IMR-90 (cell line): ENCODE measurements around the gene PIH1D1. TPM values are rescaled to one million over a fixed set of nuclear protein-coding genes. Genes with fewer than 3 reads are reported as not detected.
A peak's percentile ranks its signal among the peaks of the same experiment; 100 is the strongest.

Experiments
- ATAC-seq: fragments of 200-7000 bp; cut with Tn5 transposase; 2 replicates; pipeline ENCODE4 v1.9.1; 2020; ENCODE audit warnings: low read depth, mild to moderate bottlenecking, moderate library complexity
- BruUV-seq: library from RNA; stranded (reverse); fragments of 400-500 nt; replicated peaks from 2 replicates; lab custom pipeline; 2021; lab: Mats Ljungman, UMichigan
- CTCF ChIA-PET: fragments of 300-600 bp; formaldehyde crosslinking; extraction: SDS; loops from one replicate; lab custom pipeline; 2021; ENCODE audit warnings: antibody characterized with exemption; lab: Yijun Ruan, JAX
- POLR2A ChIA-PET: fragments of 300-600 bp; sonication (Branson Sonifier 250); formaldehyde crosslinking; loops from one replicate; lab custom pipeline; 2022; ENCODE audit warnings: antibody characterized with exemption; ENCODE audit not compliant: unreplicated experiment; lab: Charles Lee
- DNase-seq: peaks from one replicate; pipeline ENCODE4 v3.0.0; 2013
- H2AFZ ChIP-seq: replicated peaks from 2 replicates; pipeline ENCODE3; 2013; ENCODE audit warnings: low read length, mild to moderate bottlenecking; ENCODE audit not compliant: poor library complexity
- H2AK5ac ChIP-seq: 2 replicates; pipeline ENCODE4 v1.6.1; 2013; ENCODE audit warnings: low read depth, low read length, inconsistent platforms
- H2AK9ac ChIP-seq: replicated peaks from 2 replicates; pipeline ENCODE3; 2013; ENCODE audit warnings: mild to moderate bottlenecking, low read depth, low read length, moderate library complexity; ENCODE audit not compliant: poor library complexity
- H2BK120ac ChIP-seq: 2 replicates; pipeline ENCODE4 v1.6.1; 2013; ENCODE audit warnings: low read depth, low read length, inconsistent platforms
- H2BK15ac ChIP-seq: 3 replicates; pipeline ENCODE4 v1.6.1; 2013; ENCODE audit warnings: low read depth, low read length, inconsistent platforms
- H2BK20ac ChIP-seq: 2 replicates; pipeline ENCODE4 v1.6.1; 2013; ENCODE audit warnings: low read depth, mild to moderate bottlenecking, inconsistent platforms, low read length, moderate library complexity
- H2BK5ac ChIP-seq: 2 replicates; pipeline ENCODE4 v1.6.1; 2013; ENCODE audit warnings: mild to moderate bottlenecking, low read depth, low read length, inconsistent platforms; ENCODE audit not compliant: poor library complexity, severe bottlenecking
- H3K14ac ChIP-seq: replicated peaks from 2 replicates; pipeline ENCODE4 v1.6.1; 2013; ENCODE audit warnings: low read depth, low read length, inconsistent platforms
- H3K18ac ChIP-seq: 2 replicates; pipeline ENCODE4 v1.6.1; 2013; ENCODE audit warnings: low read depth, low read length, control low read depth
- H3K23ac ChIP-seq: 2 replicates; pipeline ENCODE4 v1.6.1; 2013; ENCODE audit warnings: low read depth, low read length, inconsistent platforms
- H3K27ac ChIP-seq: 2 replicates; pipeline ENCODE4 v1.5.1; 2013; ENCODE audit warnings: mild to moderate bottlenecking, control low read depth, low read length; ENCODE audit not compliant: insufficient read depth
- H3K27me3 ChIP-seq: 2 replicates; pipeline ENCODE4 v1.6.1; 2013; ENCODE audit warnings: low read length; ENCODE audit not compliant: control insufficient read depth, insufficient read depth
- H3K36me3 ChIP-seq: 2 replicates; pipeline ENCODE4 v1.6.1; 2013; ENCODE audit warnings: low read length, mixed read lengths; ENCODE audit not compliant: control insufficient read depth, insufficient read depth
- H3K4ac ChIP-seq: 2 replicates; pipeline ENCODE4 v1.6.1; 2013; ENCODE audit warnings: low read depth, low read length, inconsistent platforms
- H3K4me1 ChIP-seq: 2 replicates; pipeline ENCODE4 v1.6.1; 2013; ENCODE audit warnings: low read length, mixed read lengths; ENCODE audit not compliant: control insufficient read depth, insufficient read depth
- H3K4me2 ChIP-seq: 2 replicates; pipeline ENCODE4 v1.6.1; 2013; ENCODE audit warnings: low read depth, mild to moderate bottlenecking, control low read depth, low read length, moderate library complexity
- H3K4me3 ChIP-seq: 2 replicates; pipeline ENCODE4 v1.5.1; 2013; ENCODE audit warnings: low read depth, mild to moderate bottlenecking, control low read depth, low read length, moderate library complexity; ENCODE audit not compliant: insufficient read depth
- H3K56ac ChIP-seq: 2 replicates; pipeline ENCODE4 v1.6.1; 2013; ENCODE audit warnings: low read length, inconsistent platforms; ENCODE audit not compliant: insufficient read depth; ENCODE audit errors: extremely low read depth
- H3K79me1 ChIP-seq, 2 experiments: 2 replicates each; pipeline ENCODE4 v1.6.1; 2013; ENCODE audit warnings: low read length in 2 of 2, inconsistent platforms in 1 of 2, low read depth in 1 of 2
- H3K9ac ChIP-seq: 2 replicates; pipeline ENCODE4 v1.6.1; 2013; ENCODE audit warnings: low read depth, low read length, control low read depth
- H3K9me1 ChIP-seq: 2 replicates; pipeline ENCODE4 v1.6.1; 2013; ENCODE audit warnings: low read length, inconsistent platforms; ENCODE audit not compliant: insufficient read depth
- H3K9me3 ChIP-seq: 2 replicates; pipeline ENCODE4 v1.6.1; 2013; ENCODE audit warnings: low read length; ENCODE audit not compliant: control insufficient read depth, insufficient read depth
- H4K20me1 ChIP-seq: 2 replicates; pipeline ENCODE4 v1.6.1; 2013; ENCODE audit warnings: low read length, inconsistent platforms; ENCODE audit not compliant: insufficient read depth
- H4K5ac ChIP-seq: 2 replicates; pipeline ENCODE4 v1.6.1; 2013; ENCODE audit warnings: mild to moderate bottlenecking, low read depth, low read length, control low read depth
- H4K8ac ChIP-seq, 2 experiments: 2 replicates each; pipeline ENCODE4 v1.6.1; 2013; ENCODE audit warnings: low read depth in 2 of 2, low read length in 2 of 2, control low read depth in 1 of 2, inconsistent platforms in 1 of 2
- H4K91ac ChIP-seq: 2 replicates; pipeline ENCODE4 v1.6.1; 2013; ENCODE audit warnings: low read depth, low read length, inconsistent platforms; ENCODE audit not compliant: insufficient read depth
- CEBPB ChIP-seq: IDR thresholded peaks from 2 replicates; pipeline ENCODE4 v1.6.1; 2012; ENCODE audit warnings: low read depth, low read length, improper control_type of control experiment
- CTCF ChIP-seq: conservative IDR thresholded peaks from 2 replicates; pipeline ENCODE4 v1.5.1; 2012; ENCODE audit warnings: mild to moderate bottlenecking, low read depth, low read length, improper control_type of control experiment
- MAFK ChIP-seq: IDR thresholded peaks from 2 replicates; pipeline ENCODE4 v1.6.1; 2012; ENCODE audit warnings: low read depth, low read length, improper control_type of control experiment
- WGBS, 2 experiments: methylation state at CpG; one replicate each; pipeline versions ENCODE4 v1.1.5 to v1.1.7; 2013; ENCODE audit warnings: missing lambda C conversion rate in 2 of 2; ENCODE audit not compliant: insufficient read length in 1 of 2; ENCODE audit errors: extremely low coverage in 2 of 2; 5-methylcytosine and 5-hydroxymethylcytosine counted together
- dilution Hi-C: fragments of 300-500 bp; cut with HindIII; formaldehyde crosslinking; loops from one replicate; pipeline ENCODE4 v1.14.3; 2018; ENCODE audit warnings: low sequenced_read_pairs; ENCODE audit not compliant: unreplicated experiment
- in situ Hi-C: fragments of 300-500 bp; cut with MboI; formaldehyde crosslinking; loops from 3 replicates; pipeline ENCODE4 v1.14.3; 2019; ENCODE audit warnings: low sequenced_read_pairs, inconsistent platforms, mixed read lengths
- intact Hi-C: fragments of 100-400 bp; cut with micrococcal nuclease; formaldehyde crosslinking; loops from 2 replicates; pipeline ENCODE4 v1.10.0; 2022
- polyA plus RNA-seq, 3 experiments: library from polyadenylated mRNA; depleted of rRNA; stranded (reverse); fragments of >200 nt; gene quantifications; 2 replicates each; pipeline ENCODE4 v1.2.3, GENCODE V29; 2012; ENCODE audit warnings: low replicate concordance in 1 of 3
- total RNA-seq: library from RNA; depleted of rRNA; stranded (reverse); fragments of >200 nt; gene quantifications from 2 replicates; pipeline ENCODE4 v1.2.3, GENCODE V29; 2012

Gene PIH1D1
- total and polyA plus RNA-seq, 2 of the 4 experiments (the other 2 are of a cell fraction) = 77.9 to 122 TPM

GRCh38 chr19:49423071-49423984 lies 28.3 kb downstream of the PIH1D1 start, which contains the start of gene PTH2 (continued):
- TF ChIP-seq MAFK = no peak

- H3K18ac ChIP-seq = no peak overlapping the region
- no peaks in the 10 kb centered on the region for H3K79me1 ChIP-seq
- H3K27me3 ChIP-seq = peaks cover 94% of the 10 kb centered on the region
- H3K4ac ChIP-seq = no peak overlapping the region
- WGBS, 2 experiments = 7% methylated on average over 35 of the region's 58 CpGs; no CpG with 5 or more reads in 1 of the 2 experiments
- H3K4me3 ChIP-seq = no peak overlapping the region
- peaks cover 2% of the 10 kb centered on the region; the same call in 1 of the 2 replicates for H3K4me1 ChIP-seq
- dilution Hi-C loops = no loop called here
- H3K9ac ChIP-seq = no peak overlapping the region
- H4K5ac ChIP-seq = no peak overlapping the region
- no peaks in the 10 kb centered on the region for H3K36me3 ChIP-seq
- peak; percentile 61 for ATAC-seq
- no peak overlapping the region for H4K8ac ChIP-seq
- intact Hi-C loops = no loop called here
- H3K27ac ChIP-seq = no peak overlapping the region
- peak overlapping the region; percentile 81 for H2AFZ ChIP-seq
- H2BK15ac ChIP-seq = no peak overlapping the region
- H2AK5ac ChIP-seq = no peak overlapping the region
- DNase-seq = peak; percentile 17
- peaks cover 2% of the 10 kb centered on the region; the same call in 1 of the 2 replicates for H3K9me3 ChIP-seq
- H2AK9ac ChIP-seq = no peak overlapping the region
- in situ Hi-C loops = no loop called here
- ChIA-PET POLR2A (no interaction called here), CTCF (no interaction called here)
- H4K91ac ChIP-seq = no peak overlapping the region
- H3K23ac ChIP-seq = no peak overlapping the region
- H3K14ac ChIP-seq = no peak overlapping the region
- H3K56ac ChIP-seq = no peak overlapping the region
- H4K20me1 ChIP-seq = no peaks in the 10 kb centered on the region
- no peaks in the 10 kb centered on the region for H3K9me1 ChIP-seq
- TF ChIP-seq CEBPB (no peak), CTCF (peak; percentile 35)
- no TSS peak for BruUV-seq
- H2BK120ac ChIP-seq = no peak overlapping the region
- no peak overlapping the region for H2BK20ac ChIP-seq
- no peak overlapping the region for H2BK5ac ChIP-seq
- peak overlapping the region; percentile 10; the same call in 1 of the 2 replicates for H3K4me2 ChIP-seq
Measured at GRCh38 chr19:49422407-49423070, 29.1 kb downstream of the PIH1D1 start.
